GM12873 (cell line): ENCODE measurements around the gene WFDC5.

Experiments
- CTCF ChIP-seq: IDR thresholded peaks from 2 replicates; pipeline ENCODE4 v1.5.1; 2012; ENCODE audit warnings: low read depth, mild to moderate bottlenecking, moderate library complexity, low read length, control low read depth; ENCODE audit not compliant: insufficient read depth; ENCODE audit errors: missing control alignments

The WFDC5 gene

GRCh38 chr20:45073221-45073620 is 41.8 kb downstream of the WFDC5 start:
- TF ChIP-seq CTCF = no peak

GRCh38 chr20:45072066-45072465 is 42.9 kb downstream of the WFDC5 start:
- TF ChIP-seq CTCF = no peak

- no peak for TF ChIP-seq CTCF
Observed at GRCh38 chr20:45070932-45071632, 43.9 kb downstream of the WFDC5 start.

GRCh38 chr20:45069261-45069660 is 45.7 kb downstream of the WFDC5 start:
- TF ChIP-seq CTCF = no peak

- no peak for TF ChIP-seq CTCF
Observed at GRCh38 chr20:45067558-45067957, 47.4 kb downstream of the WFDC5 start.

- no peak for TF ChIP-seq CTCF
Observed at GRCh38 chr20:45067087-45067486, 47.9 kb downstream of the WFDC5 start.

- no peak for TF ChIP-seq CTCF
Observed at GRCh38 chr20:45066372-45066771, 48.6 kb downstream of the WFDC5 start.

GRCh38 chr20:45064812-45065211 is 50.2 kb downstream of the WFDC5 start:
- TF ChIP-seq CTCF = no peak
